Thoracic aorta (tissue), 2 donors: ENCODE results near the gene PDCD2L. TPM values are rescaled to one million over a fixed set of nuclear protein-coding genes. Genes with fewer than 3 reads are reported as not detected.
"Not testable (repeated sequence)": the region's sequence is repeated elsewhere in the genome, so short reads cannot be mapped to it uniquely, and the experiment has no call there.

Experiments
- ATAC-seq: fragments of 150-250 bp; one replicate; pipeline ENCODE4 v1.8.0; 2017; ENCODE audit warnings: low read depth; ENCODE audit not compliant: insufficient number of reproducible peaks, low FRiP score
- DNase-seq: peaks from one replicate; pipeline ENCODE4 v3.0.0-alpha.2; 2020; ENCODE audit warnings: low spot score
- H3K27ac ChIP-seq, 2 donors: fragments of 200-600 bp; sonication (generic); 1 replicate in 1 of 2; 2 replicates in 1 of 2; pipeline ENCODE4 v1.5.1; 2016; ENCODE audit warnings: mild to moderate bottlenecking in 2 of 2, moderate library complexity in 2 of 2
- H3K27me3 ChIP-seq: fragments of 200-600 bp; sonication (generic); replicated peaks from 2 replicates; pipeline ENCODE4 v1.6.0; 2016; ENCODE audit warnings: mild to moderate bottlenecking; ENCODE audit not compliant: insufficient read depth
- H3K36me3 ChIP-seq: fragments of 200-600 bp; sonication (generic); one replicate; pipeline ENCODE4 v1.5.1; 2016
- H3K4me1 ChIP-seq, 2 donors: fragments of 200-600 bp; sonication (generic); 1 replicate in 1 of 2; 2 replicates in 1 of 2; pipeline versions ENCODE4 v1.5.1 to v1.6.0; 2016; ENCODE audit warnings: low read depth in 2 of 2, mild to moderate bottlenecking in 1 of 2; ENCODE audit not compliant: control insufficient read depth in 1 of 2
- H3K4me3 ChIP-seq: fragments of 200-600 bp; sonication (generic); 2 replicates; pipeline ENCODE4 v1.5.1; 2016; ENCODE audit warnings: mild to moderate bottlenecking
- H3K9me3 ChIP-seq: fragments of 200-600 bp; sonication (generic); 2 replicates; pipeline ENCODE4 v1.5.1; 2016
- CTCF ChIP-seq: fragments of 200-600 bp; sonication (generic); IDR thresholded peaks from one replicate; pipeline ENCODE4 v1.5.1; 2019; ENCODE audit warnings: antibody characterized with exemption
- total RNA-seq, 2 donors: library from RNA; depleted of rRNA; stranded (reverse); fragments of >200 nt; gene quantifications; one replicate each; pipeline versions ENCODE4 v1.1.0 to v1.2.3, GENCODE V29; 2016

PDCD2L gene
- total RNA-seq, 2 donors from 2014 or later, result 6.2 to 12.8 TPM

- TF ChIP-seq CTCF, result no peak
- Histone ChIP-seq H3K4me3 (no peak overlapping the region), H3K9me3 (no peaks in the 10 kb centered on the region), H3K4me1 (no peaks in the 10 kb centered on the region), H3K27me3 (no peaks in the 10 kb centered on the region), H3K27ac (no peak overlapping the region), H3K36me3 (peaks cover 55% of the 10 kb centered on the region)
- DNase-seq (no peak), ATAC-seq (no peak)
Observed at GRCh38 chr19:34386645-34387445, 17.4 kb upstream of the PDCD2L start.

- ATAC-seq, result no peak
- H3K36me3 ChIP-seq, result peaks cover 50% of the 10 kb centered on the region
Observed at GRCh38 chr19:34387446-34387810, 16.8 kb upstream of the PDCD2L start.

GRCh38 chr19:34388745-34389144 lies 15.5 kb upstream of the PDCD2L start:
- not testable (repeated sequence) for ATAC-seq, H3K27ac ChIP-seq, H3K4me1 ChIP-seq, H3K4me3 ChIP-seq, DNase-seq, H3K9me3 ChIP-seq, H3K27me3 ChIP-seq
- H3K36me3 ChIP-seq, result peaks cover 38% of the 10 kb centered on the region

More at GRCh38 chr19:34387446-34387810, 16.8 kb upstream of the PDCD2L start:
- no peak for DNase-seq
- no peak overlapping the region for H3K4me3 ChIP-seq
- no peaks in the 10 kb centered on the region for H3K27me3 ChIP-seq
- no peaks in the 10 kb centered on the region for H3K4me1 ChIP-seq
- no peak for TF ChIP-seq CTCF
- no peaks in the 10 kb centered on the region for H3K9me3 ChIP-seq
- no peak overlapping the region for H3K27ac ChIP-seq

GRCh38 chr19:34391813-34392212 lies 12.4 kb upstream of the PDCD2L start:
- ATAC-seq, result peak; percentile 33
- TF ChIP-seq CTCF, result no peak
- Histone ChIP-seq H3K27ac (no peak overlapping the region), H3K36me3 (peaks cover 45% of the 10 kb centered on the region), H3K9me3 (no peaks in the 10 kb centered on the region), H3K4me1 (no peaks in the 10 kb centered on the region), H3K4me3 (no peak overlapping the region), H3K27me3 (no peaks in the 10 kb centered on the region)
- DNase-seq, result no peak

- no peak for DNase-seq
- ATAC-seq, result no peak
- TF ChIP-seq CTCF, result no peak
- H3K27me3 ChIP-seq, result no peaks in the 10 kb centered on the region
- H3K4me3 ChIP-seq, result no peak overlapping the region
- no peaks in the 10 kb centered on the region for H3K9me3 ChIP-seq
- H3K4me1 ChIP-seq, result no peaks in the 10 kb centered on the region
- H3K36me3 ChIP-seq, result peaks cover 52% of the 10 kb centered on the region
- no peak overlapping the region for H3K27ac ChIP-seq
Observed at GRCh38 chr19:34393031-34393430, 11.2 kb upstream of the PDCD2L start.

GRCh38 chr19:34393629-34394028 lies 10.6 kb upstream of the PDCD2L start:
- Histone ChIP-seq H3K27me3 (no peaks in the 10 kb centered on the region), H3K27ac (no peak overlapping the region), H3K4me1 (no peaks in the 10 kb centered on the region), H3K36me3 (peaks cover 51% of the 10 kb centered on the region), H3K9me3 (no peaks in the 10 kb centered on the region), H3K4me3 (no peak overlapping the region)
- no peak for TF ChIP-seq CTCF
- no peak for ATAC-seq
- DNase-seq, result no peak
